ENCODE measurements around the gene STK11IP. TPM values are rescaled to one million over a fixed set of nuclear protein-coding genes. Genes with fewer than 3 reads are reported as not detected.

The STK11IP gene
- total RNA-seq, 3 donors from 2014 or later = 34.6 to 42.0 (median 39.6) TPM

DNA sequence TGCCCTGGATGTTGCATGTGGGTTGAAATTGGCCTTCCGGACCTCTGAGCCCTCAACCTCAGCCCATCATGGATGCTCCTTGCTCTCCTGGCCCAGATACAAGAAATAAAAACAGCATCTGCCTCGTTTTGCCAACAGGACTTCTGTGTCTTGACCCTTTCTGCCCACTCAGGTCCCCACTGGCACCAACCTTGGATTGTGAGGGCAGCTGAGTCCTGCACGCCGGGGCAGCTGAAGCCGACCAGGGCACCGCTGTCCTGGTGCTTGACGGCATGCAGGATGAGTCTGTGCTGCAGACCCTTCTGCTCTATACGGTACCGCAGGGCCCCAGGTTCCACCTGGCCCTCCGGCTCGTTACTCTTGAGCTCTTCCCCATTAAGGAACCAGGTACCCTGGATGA is 31.0 kb upstream of the STK11IP start:
- intact Hi-C loops (cut with DNase I, micrococcal nuclease) = no loop called here
- no peak for ATAC-seq
- no peaks in the 10 kb centered on the region for H3K36me3 ChIP-seq (ENCODE audit: low read depth)

DNA sequence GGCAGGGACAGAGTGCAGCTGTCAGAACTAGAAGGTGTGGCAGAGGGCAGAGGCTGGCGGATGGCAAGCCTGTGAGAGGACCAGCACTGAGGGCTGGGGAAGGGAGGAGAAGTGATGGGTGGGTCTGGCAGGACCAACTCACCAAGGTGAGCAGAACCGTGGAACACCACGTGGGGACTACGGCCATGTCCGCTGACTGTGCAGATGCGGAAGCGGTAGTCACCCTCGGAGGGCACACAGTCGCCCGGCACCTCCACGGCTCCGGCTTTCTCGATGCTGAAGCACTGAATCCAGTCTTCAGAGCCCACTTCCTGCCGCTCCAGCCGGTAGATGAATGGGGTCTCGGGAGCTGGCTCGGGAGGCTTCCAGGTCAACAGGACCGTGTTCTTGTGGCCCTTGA is 30.5 kb upstream of the STK11IP start:
- Histone ChIP-seq H3K36me3 (ENCODE audit: low read depth) (no peaks in the 10 kb centered on the region), H3K4me1 (ENCODE audit: low read depth) (peaks cover 15% of the 10 kb centered on the region), H3K4me3 (no peak overlapping the region), H3K9me3 (no peaks in the 10 kb centered on the region)
- ATAC-seq = no peak
- TF ChIP-seq, protein P1, sequence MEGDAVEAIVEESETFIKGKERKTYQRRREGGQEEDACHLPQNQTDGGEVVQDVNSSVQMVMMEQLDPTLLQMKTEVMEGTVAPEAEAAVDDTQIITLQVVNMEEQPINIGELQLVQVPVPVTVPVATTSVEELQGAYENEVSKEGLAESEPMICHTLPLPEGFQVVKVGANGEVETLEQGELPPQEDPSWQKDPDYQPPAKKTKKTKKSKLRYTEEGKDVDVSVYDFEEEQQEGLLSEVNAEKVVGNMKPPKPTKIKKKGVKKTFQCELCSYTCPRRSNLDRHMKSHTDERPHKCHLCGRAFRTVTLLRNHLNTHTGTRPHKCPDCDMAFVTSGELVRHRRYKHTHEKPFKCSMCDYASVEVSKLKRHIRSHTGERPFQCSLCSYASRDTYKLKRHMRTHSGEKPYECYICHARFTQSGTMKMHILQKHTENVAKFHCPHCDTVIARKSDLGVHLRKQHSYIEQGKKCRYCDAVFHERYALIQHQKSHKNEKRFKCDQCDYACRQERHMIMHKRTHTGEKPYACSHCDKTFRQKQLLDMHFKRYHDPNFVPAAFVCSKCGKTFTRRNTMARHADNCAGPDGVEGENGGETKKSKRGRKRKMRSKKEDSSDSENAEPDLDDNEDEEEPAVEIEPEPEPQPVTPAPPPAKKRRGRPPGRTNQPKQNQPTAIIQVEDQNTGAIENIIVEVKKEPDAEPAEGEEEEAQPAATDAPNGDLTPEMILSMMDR (IDR thresholded peaks at IDR 0.05) = no peak
- no peak for DNase-seq
- intact Hi-C loops (cut with DNase I, micrococcal nuclease) = no loop called here

More for the DNA sequence above, 31.0 kb upstream of the STK11IP start:
- TF ChIP-seq, protein P1 (IDR thresholded peaks at IDR 0.05) = no peak
- Histone ChIP-seq H3K9me3 (no peaks in the 10 kb centered on the region), H3K4me1 (ENCODE audit: low read depth) (peaks cover 15% of the 10 kb centered on the region), H3K4me3 (no peak overlapping the region)
- no peak for DNase-seq

DNA sequence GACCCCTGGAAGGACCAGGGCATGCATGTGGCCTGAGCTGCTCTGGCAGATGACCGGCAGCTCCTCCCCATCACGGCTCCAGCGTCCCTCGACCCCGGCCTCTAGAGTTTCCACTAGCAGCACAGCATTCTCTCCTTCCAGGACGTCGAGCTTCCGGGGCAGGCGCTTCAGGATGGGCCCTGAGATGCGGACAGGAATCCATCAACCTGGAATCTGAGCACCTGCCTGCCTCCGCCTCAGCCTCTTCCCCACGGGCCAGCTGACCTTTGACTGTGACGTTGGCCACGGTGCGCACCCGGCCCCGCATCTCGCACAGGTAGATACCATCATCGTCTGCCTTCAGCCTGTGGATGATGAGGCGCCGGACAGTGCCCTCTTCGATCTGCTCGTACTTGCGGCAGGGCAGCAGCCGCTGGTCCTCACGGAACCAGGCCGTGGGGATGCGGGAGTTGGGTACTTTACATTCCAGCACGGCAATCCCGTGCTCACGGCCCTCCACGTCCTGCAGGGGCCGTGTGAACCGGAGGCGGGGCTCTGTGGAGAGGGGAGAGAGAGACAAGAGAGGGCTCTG is 29.8 kb upstream of the STK11IP start:
- intact Hi-C loops (cut with DNase I, micrococcal nuclease) = no loop called here
- H3K4me1 ChIP-seq (ENCODE audit: low read depth) = peaks cover 15% of the 10 kb centered on the region
- H3K4me3 ChIP-seq = no peak overlapping the region
- DNase-seq (no peak), ATAC-seq (no peak)
- H3K9me3 ChIP-seq = no peaks in the 10 kb centered on the region
- no peaks in the 10 kb centered on the region for H3K36me3 ChIP-seq (ENCODE audit: low read depth)
- TF ChIP-seq, protein P1 (IDR thresholded peaks at IDR 0.05) = no peak

DNA sequence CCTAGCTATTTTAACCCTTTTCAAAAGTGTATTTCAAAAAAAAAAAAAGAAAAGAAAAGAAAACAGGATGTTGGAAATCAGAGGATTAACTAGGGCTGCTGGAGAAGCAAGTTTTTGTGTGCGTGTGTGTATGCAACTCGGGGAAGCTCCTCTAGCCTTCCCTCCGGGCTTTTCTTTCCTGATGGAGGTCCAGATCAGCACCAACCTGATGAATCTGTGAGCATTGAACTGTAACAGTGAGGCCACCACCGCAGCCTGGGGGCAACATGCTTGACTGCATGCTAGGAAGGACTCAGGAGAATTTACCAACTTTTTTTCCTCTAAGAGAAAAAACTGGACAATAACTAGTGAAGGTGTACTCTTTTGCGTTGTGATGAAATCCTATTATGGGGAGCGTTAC is 28.6 kb upstream of the STK11IP start:
- intact Hi-C loops (cut with DNase I, micrococcal nuclease) = no loop called here

DNA sequence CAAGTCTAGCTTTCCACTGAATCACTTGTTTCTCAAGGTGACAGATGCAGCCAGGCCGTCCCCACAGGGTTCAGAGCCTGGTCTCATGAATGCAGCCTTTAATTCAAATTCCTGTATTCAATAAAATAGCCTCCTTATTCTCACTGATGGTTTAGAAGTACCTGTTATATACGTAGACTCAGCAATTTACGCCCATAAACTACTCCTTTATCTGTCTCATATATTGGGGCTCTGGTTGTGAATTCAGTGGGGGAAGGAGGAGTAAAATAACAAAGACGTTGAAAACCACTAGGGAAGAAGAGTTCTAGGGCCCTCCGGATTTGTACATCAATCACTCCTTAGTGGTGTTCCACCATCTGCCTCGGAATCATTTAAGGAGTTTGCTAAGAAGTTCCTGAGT is 28.0 kb upstream of the STK11IP start:
- Histone ChIP-seq H3K4me3 (no peak overlapping the region), H3K36me3 (ENCODE audit: low read depth) (no peaks in the 10 kb centered on the region), H3K9me3 (no peaks in the 10 kb centered on the region), H3K4me1 (ENCODE audit: low read depth) (peaks cover 15% of the 10 kb centered on the region)
- ATAC-seq (no peak), DNase-seq (no peak)
- intact Hi-C loops (cut with DNase I, micrococcal nuclease) = no loop called here
- TF ChIP-seq, protein P1 (IDR thresholded peaks at IDR 0.05) = no peak

More for the DNA sequence above, 28.6 kb upstream of the STK11IP start:
- H3K9me3 ChIP-seq = no peaks in the 10 kb centered on the region
- ATAC-seq (no peak), DNase-seq (no peak)
- no peak overlapping the region for H3K4me3 ChIP-seq
- H3K36me3 ChIP-seq (ENCODE audit: low read depth) = no peaks in the 10 kb centered on the region
- TF ChIP-seq, protein P1 (IDR thresholded peaks at IDR 0.05) = no peak
- H3K4me1 ChIP-seq (ENCODE audit: low read depth) = peaks cover 15% of the 10 kb centered on the region
